Measurements from ENCODE around the gene CYS1.

Gene CYS1

GRCh38 chr2:10053351-10053750, 26.9 kb downstream of the CYS1 start:
- in situ Hi-C loops (cut with MboI; ENCODE audit: low sequenced_read_pairs, unreplicated experiment): loop anchor here (10.0 kb wide), 1 partner anchor 239 kb away; no protein-coding TSS in a partner anchor
- TF ChIP-seq CTCF (IDR thresholded peaks at IDR 0.05; ENCODE audit: borderline replicate concordance, control extremely low read depth, extremely low read depth, insufficient read depth, missing control alignments): no peak
- DNase-seq (ENCODE audit: low spot score): no peak

GRCh38 chr2:10052216-10052615, 28.0 kb downstream of the CYS1 start:
- no peak for TF ChIP-seq CTCF (IDR thresholded peaks at IDR 0.05; ENCODE audit: borderline replicate concordance, control extremely low read depth, extremely low read depth, insufficient read depth, missing control alignments)
- DNase-seq (ENCODE audit: low spot score): no peak

GRCh38 chr2:10048501-10049171, 31.6 kb downstream of the CYS1 start:
- in situ Hi-C loops (cut with MboI; ENCODE audit: low sequenced_read_pairs, unreplicated experiment): no loop called here
- TF ChIP-seq CTCF (IDR thresholded peaks at IDR 0.05; ENCODE audit: borderline replicate concordance, control extremely low read depth, extremely low read depth, insufficient read depth, missing control alignments): peak; percentile 40
- peak; percentile 74 for DNase-seq (ENCODE audit: low spot score)

More at GRCh38 chr2:10052216-10052615, 28.0 kb downstream of the CYS1 start:
- in situ Hi-C loops (cut with MboI; ENCODE audit: low sequenced_read_pairs, unreplicated experiment): loop anchor here (10.0 kb wide), 1 partner anchor 237 kb away; no protein-coding TSS in a partner anchor

GRCh38 chr2:10047616-10048500, 32.4 kb downstream of the CYS1 start:
- in situ Hi-C loops (cut with MboI; ENCODE audit: low sequenced_read_pairs, unreplicated experiment): no loop called here
- no peak for DNase-seq (ENCODE audit: low spot score)
- no peak for TF ChIP-seq CTCF (IDR thresholded peaks at IDR 0.05; ENCODE audit: borderline replicate concordance, control extremely low read depth, extremely low read depth, insufficient read depth, missing control alignments)

GRCh38 chr2:10046931-10047330, 33.3 kb downstream of the CYS1 start:
- in situ Hi-C loops (cut with MboI; ENCODE audit: low sequenced_read_pairs, unreplicated experiment): no loop called here
- DNase-seq (ENCODE audit: low spot score): no peak
- TF ChIP-seq CTCF (IDR thresholded peaks at IDR 0.05; ENCODE audit: borderline replicate concordance, control extremely low read depth, extremely low read depth, insufficient read depth, missing control alignments): no peak

GRCh38 chr2:10045561-10046355, 34.5 kb downstream of the CYS1 start:
- DNase-seq (ENCODE audit: low spot score): no peak
- TF ChIP-seq CTCF (IDR thresholded peaks at IDR 0.05; ENCODE audit: borderline replicate concordance, control extremely low read depth, extremely low read depth, insufficient read depth, missing control alignments): no peak
- in situ Hi-C loops (cut with MboI; ENCODE audit: low sequenced_read_pairs, unreplicated experiment): no loop called here
